HG03025 (cell line): ENCODE measurements around the gene PIGP.
"Not testable (repeated sequence)": the region's sequence is repeated elsewhere in the genome, so short reads cannot be mapped to it uniquely, and the experiment has no call there.

ENCODE experiments used
- ATAC-seq: cut with Tn5 transposase; IDR thresholded peaks from one replicate; pipeline ENCODE4 v1.9.1; 2021; ENCODE audit warnings: mild to moderate bottlenecking, moderate library complexity; ENCODE audit not compliant: unreplicated experiment, low FRiP score

The PIGP gene

GRCh38 chr21:37045556-37045955, 27.3 kb downstream of the PIGP start:
- ATAC-seq: no peak

DNA sequence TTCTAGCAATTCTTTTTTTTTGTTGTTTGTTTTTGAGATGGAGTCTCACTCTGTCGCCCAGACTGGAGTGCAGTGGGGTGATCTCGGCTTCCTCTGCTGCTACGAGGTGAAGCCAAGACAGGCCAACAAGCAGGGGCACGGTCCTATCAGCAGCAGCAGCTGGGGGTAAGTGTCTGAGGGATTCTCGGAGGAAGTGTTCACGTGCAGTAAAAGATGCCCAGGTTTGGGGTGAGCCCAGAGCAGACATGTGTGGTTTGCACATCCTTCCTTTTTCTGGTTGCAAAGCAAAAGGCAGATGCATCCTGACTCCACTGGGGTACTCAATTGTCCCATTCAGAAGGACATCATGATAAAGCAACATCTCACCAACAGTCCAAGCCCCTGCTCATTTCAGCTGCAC, 27.7 kb downstream of the PIGP start:
- ATAC-seq: no peak

DNA sequence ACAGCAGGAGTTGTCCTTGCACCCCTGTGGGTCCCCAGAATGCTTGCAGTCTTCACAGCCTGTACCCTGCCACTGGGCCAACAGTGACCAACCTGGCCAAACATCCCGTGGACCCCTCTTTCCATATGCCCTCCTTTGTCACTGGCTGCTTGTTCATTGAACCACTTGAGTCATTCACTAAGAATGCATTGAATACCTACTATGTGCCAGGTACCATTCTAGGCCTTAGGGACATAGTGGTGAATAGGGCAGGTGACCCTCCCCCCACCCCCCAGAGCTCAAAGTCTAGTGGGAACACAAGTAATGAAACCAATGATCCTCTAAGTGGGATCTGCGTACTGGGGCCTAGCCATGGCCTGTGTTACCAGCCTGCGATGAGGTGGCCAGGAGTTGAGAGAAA, 28.2 kb downstream of the PIGP start:
- no peak for ATAC-seq

- ATAC-seq: no peak
Measured at GRCh38 chr21:37043818-37044217, 29.1 kb downstream of the PIGP start.

DNA sequence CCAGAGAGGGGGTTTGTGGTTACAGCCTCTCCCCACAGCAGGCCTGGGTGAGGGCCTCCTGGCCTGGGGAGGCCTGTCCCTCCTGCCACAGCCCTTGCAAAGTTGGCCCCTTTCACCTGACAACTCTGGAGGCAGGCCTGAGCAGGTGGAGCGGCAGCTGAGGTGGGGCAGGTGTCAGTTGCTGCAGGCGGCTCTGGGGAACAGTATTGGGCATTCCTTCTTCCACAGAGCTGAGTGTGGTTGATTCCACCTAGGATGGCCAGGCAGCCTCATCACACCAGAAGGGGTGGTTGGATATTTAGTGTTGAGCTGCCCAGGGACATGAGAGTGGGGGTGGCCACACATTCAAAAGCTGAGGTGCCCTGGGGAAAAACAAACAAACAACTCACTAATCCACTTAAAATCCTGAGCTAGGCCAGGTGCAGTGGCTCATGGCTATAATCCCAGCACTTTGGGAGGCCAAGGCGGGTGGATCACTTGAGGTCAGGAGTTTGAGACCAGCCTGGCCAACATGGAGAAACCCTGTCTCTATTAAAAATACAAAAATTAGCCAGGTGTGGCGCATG, 31.1 kb downstream of the PIGP start:
- no peak for ATAC-seq

DNA sequence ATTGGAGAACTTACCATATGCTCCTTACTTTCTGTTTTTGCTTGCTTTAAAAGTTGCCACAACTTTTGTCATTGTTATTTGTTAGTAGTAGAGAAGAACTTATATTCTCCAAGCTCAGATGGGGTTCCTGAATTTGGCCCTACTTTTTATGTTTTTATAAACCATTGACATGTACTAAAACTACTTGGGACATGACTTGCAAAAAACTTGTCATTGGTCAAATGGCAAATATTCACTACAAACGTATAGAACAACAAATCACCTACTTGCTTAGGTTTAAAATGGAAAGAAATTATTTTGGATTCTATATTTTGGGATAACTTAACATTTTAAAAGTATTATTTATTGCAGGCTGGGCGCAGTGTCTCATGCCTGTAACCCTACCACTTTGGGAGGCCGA, 32.7 kb downstream of the PIGP start:
- ATAC-seq: no peak

DNA sequence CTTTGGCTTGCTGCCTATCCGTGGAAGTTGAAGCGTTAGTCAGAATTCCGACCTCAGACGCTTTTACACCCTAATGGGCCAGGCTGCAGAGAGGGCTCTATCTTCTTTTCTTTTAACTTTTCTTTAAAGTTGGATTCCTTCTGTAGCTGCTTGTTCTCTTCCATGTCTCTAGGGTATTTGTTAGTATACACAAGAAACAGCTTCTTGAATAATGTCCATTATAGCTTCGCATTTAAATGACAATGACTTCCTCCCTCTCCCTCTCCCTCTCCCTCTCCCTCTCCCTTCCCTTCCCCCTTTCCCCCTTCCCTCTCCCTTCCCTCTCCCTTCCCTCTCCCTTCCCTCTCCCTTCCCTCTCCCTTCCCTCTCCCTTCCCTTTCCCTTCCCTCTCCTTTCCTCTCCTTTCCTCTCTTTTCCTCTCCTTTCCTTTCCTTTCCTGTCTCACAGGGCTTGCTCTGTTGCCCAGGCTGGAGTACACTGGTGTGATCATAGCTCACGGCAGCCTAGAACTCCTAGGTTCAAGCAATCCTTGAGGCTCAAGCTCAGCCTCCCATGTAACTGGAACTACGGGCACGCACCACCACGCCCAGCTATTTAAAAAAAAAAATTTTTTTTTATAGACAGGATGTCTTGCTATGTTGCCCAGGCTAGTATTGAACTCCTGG, 33.3 kb downstream of the PIGP start:
- ATAC-seq: no peak

DNA sequence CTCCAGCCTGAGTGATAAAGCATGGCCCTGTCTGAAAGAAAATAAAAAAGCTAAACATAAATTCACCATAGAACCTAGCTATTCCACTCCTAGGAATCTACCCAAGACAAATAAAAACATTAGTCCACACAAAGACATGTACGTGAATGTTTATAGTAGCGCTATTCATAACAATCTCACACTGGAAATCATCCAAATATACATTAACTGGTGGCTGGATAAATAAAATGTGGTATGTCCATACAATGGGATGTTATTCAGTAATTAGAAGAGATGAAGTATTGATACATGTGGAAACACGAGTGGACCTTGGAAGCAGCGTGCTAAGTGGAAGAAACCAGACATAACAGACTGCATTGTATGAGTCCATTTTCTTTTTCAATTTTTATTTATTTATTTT, 36.7 kb downstream of the PIGP start:
- ATAC-seq: no peak

DNA sequence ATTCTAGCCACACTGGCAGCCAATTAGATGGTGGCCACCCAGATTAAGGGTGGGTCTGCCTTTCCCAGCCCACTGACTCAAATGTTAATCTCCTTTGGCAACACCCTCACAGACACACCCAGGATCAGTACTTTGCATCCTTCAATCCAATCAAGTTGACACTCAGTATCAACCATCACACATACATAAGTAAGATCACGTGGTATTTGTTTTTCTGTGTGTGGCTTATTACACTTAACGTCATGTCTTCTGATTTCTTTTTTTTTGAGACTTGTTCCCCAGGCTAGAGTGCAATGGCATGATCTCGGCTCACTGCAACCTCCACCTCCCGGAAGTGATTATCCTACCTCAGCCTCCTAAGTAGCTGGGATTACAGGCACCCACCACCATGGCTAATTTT, 38.5 kb downstream of the PIGP start:
- ATAC-seq: not testable (repeated sequence)

DNA sequence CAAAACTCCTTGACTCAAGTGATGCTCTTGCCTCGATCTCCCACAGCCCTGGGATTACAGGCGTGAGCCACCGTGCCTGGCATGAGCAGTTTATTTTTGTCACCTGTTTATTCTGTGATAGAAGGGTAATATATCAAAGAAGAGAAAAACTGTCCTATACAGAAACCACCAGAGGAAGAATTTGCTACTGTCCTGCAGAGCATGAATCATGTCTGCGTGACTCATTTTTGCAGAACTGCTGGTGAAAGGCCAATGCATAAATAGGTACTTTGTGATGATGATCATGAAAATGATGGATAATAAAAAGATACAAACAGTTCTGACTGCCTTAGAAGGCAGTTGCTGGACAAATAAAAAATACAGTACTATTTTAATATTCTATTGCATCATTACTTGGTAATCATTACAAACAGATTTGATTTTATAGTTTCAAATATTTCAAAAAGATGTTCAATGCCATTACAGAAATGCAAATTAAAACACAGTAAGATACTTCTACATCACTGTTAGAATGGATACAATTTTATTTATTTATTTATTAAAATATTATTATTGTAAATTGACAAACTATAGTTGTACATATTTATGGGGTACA, 39.9 kb downstream of the PIGP start:
- no peak for ATAC-seq

- no peak for ATAC-seq
Measured at GRCh38 chr21:37032293-37032692, 40.6 kb downstream of the PIGP start.

DNA sequence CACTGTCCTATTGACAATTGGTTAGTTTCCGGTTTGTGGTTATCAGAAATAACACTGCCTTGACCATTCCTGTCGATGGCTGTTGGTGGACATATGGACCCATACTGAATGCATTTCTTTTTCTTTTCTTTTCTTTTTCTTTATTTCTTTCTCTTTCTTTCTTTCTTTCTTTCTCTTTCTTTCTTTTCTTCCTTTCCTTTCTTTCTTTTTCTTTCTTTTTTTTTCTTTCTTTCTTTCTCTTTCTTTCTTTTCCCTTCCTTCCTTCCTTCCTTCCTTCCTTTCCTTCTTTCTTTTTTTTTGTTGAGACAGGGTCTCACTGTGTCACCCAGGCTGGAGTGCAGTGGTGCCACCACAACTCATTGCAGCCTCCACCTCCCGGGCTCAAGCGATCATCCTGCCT, 42.0 kb downstream of the PIGP start:
- ATAC-seq: no peak

- ATAC-seq: no peak
Measured at GRCh38 chr21:37028570-37028969, 44.3 kb downstream of the PIGP start.

DNA sequence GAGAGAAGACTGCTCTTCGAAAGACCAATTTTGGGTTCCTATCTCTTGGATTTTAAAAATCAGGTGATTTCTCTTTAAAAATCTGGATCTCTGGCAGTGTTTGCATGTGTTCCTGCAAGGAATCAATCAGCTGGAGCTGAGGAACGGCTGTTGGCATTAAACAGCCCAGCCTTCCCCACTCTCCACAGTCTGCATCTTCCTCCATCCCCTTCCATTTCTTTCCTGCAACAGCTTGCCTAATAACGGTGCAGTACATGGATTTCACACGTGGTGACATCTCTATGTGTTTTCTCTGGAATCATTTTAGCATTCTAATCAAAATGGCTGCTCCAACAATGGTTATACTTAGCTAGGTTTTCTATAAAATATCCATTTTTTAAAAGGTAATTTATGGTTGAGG, 46.4 kb downstream of the PIGP start:
- no peak for ATAC-seq

GRCh38 chr21:37017951-37018679, 54.8 kb downstream of the PIGP start:
- no peak for ATAC-seq
